Measurements from ENCODE around the gene EXOC2.

Gene EXOC2

DNA sequence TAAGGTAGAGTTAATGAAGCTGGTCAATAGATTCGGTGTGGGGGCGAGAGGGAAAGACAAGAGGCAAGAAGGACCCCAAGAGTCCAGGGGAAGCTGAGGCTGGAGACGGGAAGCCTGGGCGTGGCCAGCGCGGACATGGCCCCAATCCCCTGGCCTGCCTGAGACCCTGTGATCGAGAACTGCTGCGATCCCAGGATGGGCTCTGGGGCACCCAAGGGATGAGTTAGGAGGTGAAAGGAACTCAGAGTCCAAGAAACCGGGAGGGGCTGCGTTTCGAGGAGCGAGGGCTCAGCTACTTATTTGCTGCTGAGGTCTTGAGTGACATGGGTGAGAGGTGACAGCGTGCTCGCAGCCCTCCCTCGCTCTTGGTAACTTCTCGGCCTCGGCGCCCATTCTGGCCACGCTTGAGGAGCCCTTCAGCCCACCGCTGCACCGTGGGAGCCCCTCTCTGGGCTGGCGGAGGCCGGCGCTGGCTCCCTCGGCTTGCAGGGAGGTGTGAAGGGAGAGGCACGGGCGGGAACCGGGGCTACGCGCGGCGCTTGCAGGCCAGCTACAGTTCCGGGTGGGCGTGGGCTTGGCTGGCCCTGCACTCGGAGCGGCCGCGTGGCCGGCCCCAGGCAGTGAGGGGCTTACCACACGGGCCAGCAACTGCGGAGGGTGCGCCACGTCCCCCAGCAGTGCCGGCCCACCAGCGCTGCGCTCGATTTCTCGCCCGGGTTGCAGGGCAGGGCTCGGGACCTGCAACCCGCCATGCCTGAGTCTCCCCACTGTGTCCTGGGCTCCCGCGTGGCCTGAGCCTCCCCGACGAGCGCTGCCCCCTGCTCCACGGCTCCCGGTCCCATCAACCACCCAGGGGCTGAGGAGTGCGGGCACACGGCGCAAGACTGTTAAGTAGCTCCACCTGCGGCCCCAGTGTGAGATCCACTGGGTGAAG lies 243.2 kb downstream of the EXOC2 start:
- Histone ChIP-seq H3K4me3 (ENCODE audit: low read depth, low read length) (no peak overlapping the region), H3K9ac (ENCODE audit: low read depth, low read length) (no peak overlapping the region), H3K9me3 (ENCODE audit: control insufficient read depth, insufficient read depth, low read length) (no peaks in the 10 kb centered on the region), H3K4me1 (ENCODE audit: control insufficient read depth, insufficient read depth, low read length) (no peaks in the 10 kb centered on the region), H3K36me3 (ENCODE audit: control insufficient read depth, insufficient read depth, low read length) (no peaks in the 10 kb centered on the region), H3K27me3 (ENCODE audit: control insufficient read depth, insufficient read depth, low read length) (no peaks in the 10 kb centered on the region)

GRCh38 chr6:449057-449430 lies 243.9 kb downstream of the EXOC2 start:
- no peaks in the 10 kb centered on the region for H3K27me3 ChIP-seq (ENCODE audit: control insufficient read depth, insufficient read depth, low read length)
- no peak overlapping the region for H3K4me3 ChIP-seq (ENCODE audit: low read depth, low read length)
- H3K36me3 ChIP-seq (ENCODE audit: control insufficient read depth, insufficient read depth, low read length) = no peaks in the 10 kb centered on the region
- H3K9me3 ChIP-seq (ENCODE audit: control insufficient read depth, insufficient read depth, low read length) = no peaks in the 10 kb centered on the region
- H3K9ac ChIP-seq (ENCODE audit: low read depth, low read length) = no peak overlapping the region
- H3K4me1 ChIP-seq (ENCODE audit: control insufficient read depth, insufficient read depth, low read length) = no peaks in the 10 kb centered on the region

DNA sequence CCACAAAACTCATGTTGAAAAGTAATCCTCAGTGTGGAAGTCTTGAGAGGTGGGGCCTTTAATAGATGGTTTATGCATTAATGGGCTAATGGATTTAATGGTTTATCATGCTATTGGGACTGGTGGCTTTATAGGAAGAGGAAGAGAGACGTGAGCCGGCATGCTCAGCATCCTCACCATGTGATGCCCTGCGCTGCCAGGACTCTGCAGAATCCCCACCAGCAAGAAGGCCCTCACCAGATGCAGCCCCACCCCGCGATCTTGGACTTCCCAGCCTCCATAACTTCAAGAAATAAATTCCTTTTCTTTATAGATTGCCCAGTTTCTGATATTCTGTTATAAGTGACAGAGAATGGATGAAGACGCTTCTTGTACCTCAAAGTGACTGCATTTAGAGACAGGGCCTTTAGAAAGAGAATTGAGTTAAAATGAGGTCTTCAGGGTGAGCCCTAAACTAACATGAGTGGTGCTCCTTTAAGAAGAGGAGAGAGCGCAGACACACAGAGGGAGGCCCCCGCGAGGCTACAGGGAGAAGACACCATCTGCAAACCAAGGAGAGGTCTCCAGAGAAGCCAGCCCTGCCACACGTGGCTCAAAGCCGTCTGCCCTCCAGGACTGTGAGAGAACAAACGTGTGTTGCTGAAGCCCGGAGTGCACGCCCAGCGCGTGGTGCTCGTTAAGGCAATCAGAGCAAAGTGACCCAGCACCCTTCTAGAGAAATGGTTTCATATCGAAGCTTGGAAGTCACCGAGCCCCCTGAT lies 244.5 kb downstream of the EXOC2 start:
- Histone ChIP-seq H3K9me3 (ENCODE audit: control insufficient read depth, insufficient read depth, low read length) (no peaks in the 10 kb centered on the region), H3K36me3 (ENCODE audit: control insufficient read depth, insufficient read depth, low read length) (no peaks in the 10 kb centered on the region), H3K4me1 (ENCODE audit: control insufficient read depth, insufficient read depth, low read length) (no peaks in the 10 kb centered on the region), H3K27me3 (ENCODE audit: control insufficient read depth, insufficient read depth, low read length) (no peaks in the 10 kb centered on the region), H3K4me3 (ENCODE audit: low read depth, low read length) (no peak overlapping the region), H3K9ac (ENCODE audit: low read depth, low read length) (no peak overlapping the region)

DNA sequence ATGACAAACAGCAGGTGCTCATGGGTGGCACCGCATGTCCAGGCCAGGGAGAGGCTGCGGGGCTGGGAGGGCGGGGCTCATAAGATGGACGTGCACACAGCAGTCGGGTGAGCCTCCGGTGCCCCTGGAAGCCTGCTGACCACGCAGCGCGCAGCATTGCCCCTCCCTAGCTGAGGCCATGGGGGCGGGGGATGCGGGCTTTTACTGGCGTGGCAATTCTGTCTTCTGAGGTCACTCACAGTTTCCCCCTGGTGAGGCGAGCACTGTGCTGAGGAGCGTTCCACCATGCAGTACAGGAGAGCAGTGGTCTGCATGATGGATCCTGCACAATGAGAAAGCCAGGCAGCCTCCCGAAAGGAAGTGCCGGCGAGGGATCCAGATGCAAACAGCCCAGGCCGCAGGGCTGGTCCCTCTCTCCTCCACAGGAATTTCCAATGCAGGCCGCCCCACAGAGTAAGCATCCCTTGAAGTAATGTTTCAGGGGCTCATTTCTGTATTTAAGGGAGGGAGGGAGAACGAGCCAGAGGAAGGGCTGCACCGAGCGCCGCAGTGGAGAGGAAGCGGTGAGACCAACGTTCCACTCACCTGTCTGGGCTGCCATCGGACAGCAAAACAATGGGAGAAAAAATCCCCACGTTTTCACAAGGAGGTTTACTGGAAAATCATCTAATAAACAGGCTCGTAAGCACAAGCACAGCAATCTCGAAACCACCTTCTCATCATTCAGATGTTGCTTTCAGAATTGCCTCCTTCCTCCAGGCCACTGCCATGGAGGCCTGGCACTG lies 245.4 kb downstream of the EXOC2 start:
- no peaks in the 10 kb centered on the region for H3K9me3 ChIP-seq (ENCODE audit: control insufficient read depth, insufficient read depth, low read length)
- H3K9ac ChIP-seq (ENCODE audit: low read depth, low read length) = no peak overlapping the region
- H3K36me3 ChIP-seq (ENCODE audit: control insufficient read depth, insufficient read depth, low read length) = no peaks in the 10 kb centered on the region
- no peaks in the 10 kb centered on the region for H3K27me3 ChIP-seq (ENCODE audit: control insufficient read depth, insufficient read depth, low read length)
- no peak overlapping the region for H3K4me3 ChIP-seq (ENCODE audit: low read depth, low read length)
- H3K4me1 ChIP-seq (ENCODE audit: control insufficient read depth, insufficient read depth, low read length) = no peaks in the 10 kb centered on the region

DNA sequence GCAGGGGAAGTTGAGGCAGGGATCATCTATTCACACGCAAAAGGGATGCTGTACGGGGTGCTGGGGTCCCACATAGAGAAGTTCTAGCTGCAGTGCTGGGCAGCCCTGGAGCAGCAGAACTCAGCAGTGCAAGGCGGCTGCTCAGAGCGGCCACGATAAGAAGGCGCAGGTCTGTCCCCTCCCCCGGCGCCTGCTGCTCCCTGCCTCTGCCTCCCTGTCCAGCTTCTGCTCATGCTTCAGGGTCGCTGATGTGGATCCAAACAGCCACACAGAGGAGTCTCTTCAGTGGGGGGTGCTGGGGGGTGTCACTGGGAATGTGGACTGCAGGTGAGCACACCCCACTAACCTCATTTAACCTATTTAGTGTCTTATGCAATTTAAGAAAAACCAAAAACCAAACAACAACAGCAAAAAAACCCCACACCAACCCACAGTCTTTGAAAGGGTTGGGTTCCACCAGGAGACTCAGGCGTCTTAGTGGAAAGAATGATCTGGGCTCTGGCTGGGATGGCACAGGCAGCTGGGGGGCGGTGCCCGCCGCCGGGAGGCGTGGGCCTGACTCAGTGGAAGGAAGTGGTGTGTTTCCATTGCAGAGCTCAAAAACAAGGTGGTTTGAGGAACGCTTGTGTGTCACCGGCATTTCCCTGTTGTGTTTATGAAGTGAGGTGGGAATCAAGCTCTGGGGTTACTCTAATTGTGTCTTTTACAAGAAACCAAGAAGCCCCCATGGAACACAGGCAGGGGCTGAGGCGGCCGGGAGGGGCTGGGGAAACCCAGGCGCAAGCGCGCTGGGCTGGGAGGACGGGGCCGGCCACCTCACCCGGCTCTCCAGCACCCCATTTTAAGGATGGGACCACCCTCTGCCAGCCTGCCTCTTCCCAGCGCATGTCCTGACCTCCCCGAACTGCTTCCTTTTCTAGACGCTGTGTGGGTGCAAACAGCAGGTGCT lies 246.2 kb downstream of the EXOC2 start:
- no peak overlapping the region for H3K4me3 ChIP-seq (ENCODE audit: low read depth, low read length)
- H3K4me1 ChIP-seq (ENCODE audit: control insufficient read depth, insufficient read depth, low read length) = no peaks in the 10 kb centered on the region
- no peaks in the 10 kb centered on the region for H3K27me3 ChIP-seq (ENCODE audit: control insufficient read depth, insufficient read depth, low read length)
- no peak overlapping the region for H3K9ac ChIP-seq (ENCODE audit: low read depth, low read length)
- no peaks in the 10 kb centered on the region for H3K9me3 ChIP-seq (ENCODE audit: control insufficient read depth, insufficient read depth, low read length)
- no peaks in the 10 kb centered on the region for H3K36me3 ChIP-seq (ENCODE audit: control insufficient read depth, insufficient read depth, low read length)

DNA sequence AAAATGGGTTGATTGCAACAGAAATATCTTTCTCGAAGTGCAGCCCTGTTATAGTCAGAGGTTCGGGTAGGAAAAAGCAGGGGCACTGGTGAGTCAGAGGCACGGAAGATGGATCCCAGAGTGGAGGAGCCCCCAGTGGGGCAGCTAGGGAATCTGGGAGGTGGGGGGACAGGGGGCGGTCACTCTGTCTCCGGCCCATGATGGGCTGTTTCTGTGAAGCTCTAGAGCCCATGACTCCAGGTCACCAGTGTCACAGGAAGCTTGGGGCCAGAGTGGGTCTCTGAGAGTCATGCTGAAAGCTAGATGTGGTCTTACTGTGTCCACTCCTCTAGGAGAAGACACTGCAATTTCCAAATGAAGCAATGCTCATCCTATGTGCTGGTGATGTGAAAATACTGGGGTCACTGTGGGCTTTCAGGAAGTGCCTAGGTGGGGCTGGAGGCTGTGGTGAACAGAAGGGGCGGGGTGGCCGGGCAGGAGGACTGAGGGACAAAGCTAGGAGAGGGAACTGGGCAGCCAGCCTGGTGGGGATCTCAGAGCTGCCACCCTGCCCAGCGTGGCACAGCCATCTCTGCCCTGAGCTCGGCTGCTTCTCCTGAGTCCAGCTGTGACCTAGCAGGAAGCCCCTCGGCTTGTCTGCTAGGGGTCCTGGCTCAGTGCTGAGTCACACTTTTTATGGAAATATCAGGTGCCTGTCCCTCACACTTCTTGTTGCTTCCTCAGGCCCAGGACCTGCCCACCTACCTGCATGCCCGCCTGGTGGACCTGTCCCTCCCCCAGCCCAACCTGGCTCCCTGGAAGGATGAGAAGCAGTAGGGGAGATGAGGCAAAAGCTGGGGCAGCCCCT lies 247.1 kb downstream of the EXOC2 start:
- Histone ChIP-seq H3K36me3 (ENCODE audit: control insufficient read depth, insufficient read depth, low read length) (no peaks in the 10 kb centered on the region), H3K4me3 (ENCODE audit: low read depth, low read length) (no peak overlapping the region), H3K9ac (ENCODE audit: low read depth, low read length) (no peak overlapping the region), H3K4me1 (ENCODE audit: control insufficient read depth, insufficient read depth, low read length) (no peaks in the 10 kb centered on the region), H3K9me3 (ENCODE audit: control insufficient read depth, insufficient read depth, low read length) (no peaks in the 10 kb centered on the region), H3K27me3 (ENCODE audit: control insufficient read depth, insufficient read depth, low read length) (no peaks in the 10 kb centered on the region)

DNA sequence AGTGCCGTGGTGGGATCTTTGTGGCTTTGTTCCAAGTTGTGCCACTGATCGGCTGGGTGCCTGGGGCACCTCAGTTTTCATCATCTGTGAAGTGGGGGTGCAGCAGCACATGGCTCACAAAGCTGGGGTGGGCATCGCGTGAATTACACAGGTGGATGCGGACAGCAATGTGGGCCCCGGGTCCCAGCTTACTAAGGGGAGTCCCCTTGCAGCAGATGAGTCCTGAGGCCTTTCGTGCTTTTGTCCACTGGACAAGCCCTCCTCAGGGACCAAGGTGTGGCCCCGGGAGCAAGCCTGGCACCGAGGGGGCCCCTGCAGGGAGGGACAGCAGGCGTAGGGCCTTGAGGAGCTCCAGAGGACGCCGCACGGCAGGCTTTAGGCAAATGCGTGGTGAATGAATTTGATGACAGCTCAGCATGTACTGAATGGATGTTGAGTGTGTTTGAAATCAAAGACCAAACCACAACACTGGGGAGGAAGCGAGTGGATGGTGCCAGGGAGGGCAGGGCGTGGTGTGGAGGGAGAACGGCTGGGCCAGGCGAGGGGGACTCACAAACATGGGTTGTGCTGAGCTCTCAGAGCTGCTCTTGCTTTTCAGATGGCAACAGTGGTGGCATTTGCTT lies 248.2 kb downstream of the EXOC2 start:
- Histone ChIP-seq H3K36me3 (ENCODE audit: control insufficient read depth, insufficient read depth, low read length) (no peaks in the 10 kb centered on the region), H3K4me3 (ENCODE audit: low read depth, low read length) (no peak overlapping the region), H3K9ac (ENCODE audit: low read depth, low read length) (no peak overlapping the region), H3K9me3 (ENCODE audit: control insufficient read depth, insufficient read depth, low read length) (no peaks in the 10 kb centered on the region), H3K27me3 (ENCODE audit: control insufficient read depth, insufficient read depth, low read length) (no peaks in the 10 kb centered on the region), H3K4me1 (ENCODE audit: control insufficient read depth, insufficient read depth, low read length) (no peaks in the 10 kb centered on the region)

DNA sequence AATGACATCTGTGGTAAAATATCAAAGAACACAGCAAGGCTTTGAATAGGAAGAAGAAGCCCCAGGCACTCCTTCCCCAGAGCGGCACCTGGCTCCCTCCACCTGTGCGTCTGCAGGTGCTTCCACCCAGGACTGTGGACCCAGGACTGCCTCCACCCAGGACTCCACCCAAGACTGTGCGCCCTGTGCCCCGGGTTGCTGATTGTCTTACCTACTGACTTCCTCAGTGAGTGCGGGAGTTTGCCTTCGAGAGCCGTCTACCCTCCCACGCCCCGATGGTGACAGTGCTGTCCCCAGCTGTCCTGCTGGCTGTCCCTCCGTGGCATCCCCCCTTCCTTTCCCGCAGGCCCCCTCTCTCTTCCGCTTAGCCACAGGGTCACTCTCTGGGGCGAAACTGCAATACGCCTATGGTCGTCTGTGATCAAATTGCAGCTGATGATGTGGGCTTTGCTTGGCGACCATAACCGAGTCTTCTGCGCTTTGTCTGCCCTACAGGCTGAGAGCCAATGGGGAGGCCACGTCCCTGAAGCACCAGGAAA lies 249.2 kb downstream of the EXOC2 start:
- Histone ChIP-seq H3K9ac (ENCODE audit: low read depth, low read length) (no peak overlapping the region), H3K36me3 (ENCODE audit: control insufficient read depth, insufficient read depth, low read length) (no peaks in the 10 kb centered on the region), H3K9me3 (ENCODE audit: control insufficient read depth, insufficient read depth, low read length) (no peaks in the 10 kb centered on the region), H3K4me1 (ENCODE audit: control insufficient read depth, insufficient read depth, low read length) (no peaks in the 10 kb centered on the region), H3K4me3 (ENCODE audit: low read depth, low read length) (no peak overlapping the region), H3K27me3 (ENCODE audit: control insufficient read depth, insufficient read depth, low read length) (no peaks in the 10 kb centered on the region)

- Histone ChIP-seq H3K36me3 (ENCODE audit: control insufficient read depth, insufficient read depth, low read length) (no peaks in the 10 kb centered on the region), H3K4me1 (ENCODE audit: control insufficient read depth, insufficient read depth, low read length) (no peaks in the 10 kb centered on the region), H3K9me3 (ENCODE audit: control insufficient read depth, insufficient read depth, low read length) (no peaks in the 10 kb centered on the region), H3K9ac (ENCODE audit: low read depth, low read length) (no peak overlapping the region), H3K4me3 (ENCODE audit: low read depth, low read length) (no peak overlapping the region), H3K27me3 (ENCODE audit: control insufficient read depth, insufficient read depth, low read length) (no peaks in the 10 kb centered on the region)
Observed at GRCh38 chr6:441126-441920, 251.6 kb downstream of the EXOC2 start.
